Stimulated activated CD4-positive, alpha-beta T cell treated with anti-CD3 and anti-CD28 coated beads, TNF-alpha, amount 100 ng/mL, for 4 hours (primary cell): ENCODE measurements around the gene PDILT.
"Not testable (repeated sequence)": the region's sequence is repeated elsewhere in the genome, so short reads cannot be mapped to it uniquely, and the experiment has no call there.

ENCODE experiments used
- DNase-seq, 3 experiments: peaks; one replicate each; pipeline ENCODE4 v3.0.0-alpha.2; 2020; ENCODE audit warnings: low read depth in 3 of 3

The PDILT gene

DNA sequence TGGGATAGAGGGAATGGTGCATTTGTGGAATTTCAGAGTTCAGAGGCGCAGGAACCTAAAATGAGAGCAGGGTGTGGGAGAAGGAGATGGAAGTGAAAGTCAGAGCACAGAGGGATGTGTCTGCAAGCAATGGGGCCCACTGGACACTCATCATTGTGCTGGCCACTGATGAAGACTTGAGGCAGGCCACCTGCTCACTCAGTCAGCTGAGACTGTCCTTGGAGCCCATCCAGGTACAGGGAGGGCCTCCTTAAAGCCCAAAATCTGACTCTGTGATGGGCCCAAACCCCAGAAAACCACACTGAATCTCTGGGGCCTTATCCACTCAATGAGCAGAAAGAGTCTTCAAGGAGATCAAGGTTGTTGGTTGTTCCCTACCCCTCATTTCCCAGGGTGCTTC, 82.9 kb downstream of the PDILT start:
- DNase-seq = no peak

DNA sequence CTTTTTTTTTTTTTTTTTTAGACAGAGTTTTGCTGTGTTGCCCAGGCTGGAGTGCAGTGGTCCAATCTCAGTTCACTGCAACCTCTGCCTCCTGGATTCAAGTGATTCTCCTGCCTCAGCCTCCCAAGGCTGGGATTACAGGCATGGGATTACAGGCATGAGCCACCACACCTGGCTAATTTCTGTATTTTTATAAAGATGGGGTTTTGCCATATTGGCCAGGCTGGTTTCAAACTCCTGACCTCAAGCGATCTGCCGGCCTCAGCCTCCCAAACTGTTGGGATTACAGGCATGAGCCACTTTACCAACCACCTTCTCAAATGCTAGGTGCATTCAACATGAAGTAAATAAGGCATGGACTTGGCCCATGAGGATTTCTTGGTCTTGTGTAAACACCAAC, 83.5 kb downstream of the PDILT start:
- not testable (repeated sequence) for DNase-seq

DNA sequence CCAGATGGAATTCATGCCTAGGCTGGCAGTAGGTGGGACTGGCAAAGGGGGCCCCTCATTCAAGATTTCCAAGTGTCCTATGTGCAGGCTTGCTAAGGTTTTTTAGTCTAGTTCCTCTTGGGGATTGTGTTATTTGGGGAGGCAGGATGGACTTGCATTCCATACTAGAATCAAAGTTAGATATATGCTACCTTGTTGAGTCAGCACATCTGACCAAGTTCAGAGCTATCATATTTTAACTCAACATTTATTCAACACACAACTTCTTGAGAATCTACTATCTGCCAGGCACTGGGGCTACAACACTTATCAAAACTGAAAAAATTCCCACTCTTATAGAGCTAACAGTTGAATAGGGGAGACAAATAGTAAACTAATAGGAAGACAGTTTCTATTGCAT, 83.9 kb downstream of the PDILT start:
- DNase-seq = no peak

DNA sequence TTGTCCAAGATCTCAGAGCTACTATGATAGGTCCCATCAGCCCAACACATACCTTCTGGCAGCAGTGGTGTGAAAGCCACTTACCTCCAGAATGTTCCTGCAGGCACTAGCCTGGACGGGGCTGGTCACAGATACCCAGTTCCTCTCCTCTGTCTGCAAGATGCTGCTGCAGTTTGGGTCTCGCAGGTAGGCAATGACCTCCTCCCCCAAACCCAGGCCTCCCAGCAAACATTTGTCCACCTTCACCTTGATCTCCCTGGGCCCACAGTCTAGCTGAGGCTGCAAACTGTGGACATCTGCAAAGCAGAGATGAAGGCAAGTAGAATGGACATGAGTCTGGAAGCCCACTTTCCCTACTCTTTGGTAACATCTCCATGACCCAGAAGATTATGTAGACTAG, 84.4 kb downstream of the PDILT start:
- DNase-seq = no peak

DNA sequence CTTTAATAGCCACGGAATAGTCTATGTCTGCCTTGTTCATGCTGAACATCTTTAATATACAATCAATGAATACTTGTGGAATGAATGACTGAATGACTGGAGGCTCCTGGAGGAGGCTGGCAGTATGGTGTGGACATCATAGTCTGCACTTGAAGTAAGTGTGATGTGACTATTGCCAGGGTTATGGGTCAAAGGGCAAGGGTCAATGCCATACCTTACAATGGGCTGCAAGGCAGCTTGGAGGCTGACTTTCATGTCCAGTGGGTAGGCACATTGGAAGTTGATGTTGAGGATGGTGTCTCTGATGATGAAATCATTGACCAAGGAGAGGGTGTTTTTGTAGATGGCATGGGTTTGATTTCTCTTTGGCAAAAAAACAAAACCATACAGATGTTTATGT, 85.1 kb downstream of the PDILT start:
- no peak for DNase-seq

DNA sequence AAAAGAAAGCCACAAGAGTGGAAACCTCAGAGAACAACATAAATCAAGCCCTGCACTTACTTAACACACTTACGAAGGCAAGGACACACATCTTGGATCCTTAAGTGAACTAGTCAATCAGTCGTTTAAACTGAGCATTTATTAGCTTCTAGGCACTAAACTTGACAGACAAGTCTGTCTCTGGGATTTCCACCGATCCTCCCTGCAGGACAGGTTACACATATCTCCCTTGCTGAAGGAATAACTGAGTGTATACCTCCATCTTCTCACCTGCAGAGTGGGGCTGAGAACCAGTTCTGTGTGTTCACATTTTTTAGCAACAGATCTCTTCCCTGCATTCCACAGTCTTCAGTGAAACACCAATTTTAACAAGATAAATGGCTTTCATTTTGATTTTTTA, 86.1 kb downstream of the PDILT start:
- DNase-seq = no peak

DNA sequence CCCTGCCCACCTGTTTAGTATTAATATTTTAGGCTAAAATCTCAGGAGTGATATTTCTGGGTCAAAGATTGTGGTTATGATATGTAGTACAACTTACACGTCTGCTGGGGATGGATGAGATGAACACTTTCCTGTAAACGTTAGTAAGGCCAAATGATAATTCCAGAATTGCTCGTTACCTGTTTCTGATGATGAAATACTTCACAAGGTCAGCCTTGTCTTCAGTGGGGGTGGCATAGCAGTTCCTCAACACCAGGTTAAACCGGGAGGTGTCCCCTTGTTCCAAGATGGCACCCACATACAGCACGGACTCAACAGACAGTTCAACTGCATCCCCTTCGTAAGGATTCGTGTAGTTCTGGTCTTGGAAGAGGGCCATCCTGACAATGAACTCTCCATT, 86.5 kb downstream of the PDILT start:
- no peak for DNase-seq

DNA sequence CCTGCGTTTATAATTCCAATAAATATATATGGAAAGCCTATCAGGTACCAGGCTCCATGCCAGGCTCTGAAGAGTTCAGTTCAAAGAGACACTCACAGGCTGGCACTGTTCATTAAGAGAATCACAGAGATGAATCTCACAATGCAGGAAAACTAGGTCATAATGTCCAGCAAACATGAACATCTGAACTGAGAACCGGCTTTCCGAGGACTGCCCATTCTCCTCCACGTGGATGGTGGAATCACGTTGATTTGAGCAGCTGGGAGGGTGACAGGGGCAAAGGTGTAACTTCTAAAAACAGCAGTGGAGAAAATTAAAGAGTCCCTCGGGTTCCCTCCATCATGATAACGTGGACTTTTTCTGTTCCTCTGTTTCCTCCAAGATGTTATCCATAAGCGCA, 87.4 kb downstream of the PDILT start:
- DNase-seq = no peak

DNA sequence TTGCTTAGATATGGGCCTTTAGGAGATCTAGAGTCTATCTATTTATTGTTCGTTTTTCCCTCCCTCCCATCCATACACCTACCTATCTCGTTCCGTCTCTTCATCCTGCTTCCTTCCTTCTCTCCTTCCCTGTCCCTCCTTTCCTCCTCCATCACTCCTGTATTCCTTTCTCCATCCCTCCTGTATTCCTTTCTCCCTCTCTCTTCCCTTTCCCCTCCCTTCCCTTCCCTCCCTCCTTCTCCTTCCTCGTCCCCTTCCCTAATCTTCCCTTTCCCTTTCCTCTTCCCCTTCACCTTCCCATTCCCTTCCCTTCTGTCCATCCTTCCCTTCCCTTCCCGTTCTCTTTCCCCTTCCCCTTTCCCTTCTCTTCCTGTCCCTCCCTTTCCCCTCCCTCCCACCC, 87.8 kb downstream of the PDILT start:
- DNase-seq = no peak

DNA sequence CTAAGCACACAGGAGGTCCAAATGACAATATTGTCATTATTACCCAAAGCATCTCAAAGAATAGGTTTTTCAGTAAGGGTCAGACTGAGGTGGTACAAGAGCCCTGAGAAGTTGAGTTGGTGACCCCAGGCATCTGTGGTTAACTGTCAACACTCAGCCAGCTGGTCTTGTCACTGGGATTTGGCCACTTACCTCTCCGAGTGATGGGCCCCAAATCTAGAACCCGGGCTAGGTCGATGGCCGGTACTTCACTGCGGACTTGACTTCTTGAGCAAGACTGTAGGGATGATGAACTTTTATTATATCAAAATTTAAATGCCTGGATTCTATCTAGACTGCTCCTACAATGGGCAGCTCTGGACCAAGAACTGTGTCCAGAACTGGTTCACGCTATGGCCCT, 88.8 kb downstream of the PDILT start:
- DNase-seq = no peak

DNA sequence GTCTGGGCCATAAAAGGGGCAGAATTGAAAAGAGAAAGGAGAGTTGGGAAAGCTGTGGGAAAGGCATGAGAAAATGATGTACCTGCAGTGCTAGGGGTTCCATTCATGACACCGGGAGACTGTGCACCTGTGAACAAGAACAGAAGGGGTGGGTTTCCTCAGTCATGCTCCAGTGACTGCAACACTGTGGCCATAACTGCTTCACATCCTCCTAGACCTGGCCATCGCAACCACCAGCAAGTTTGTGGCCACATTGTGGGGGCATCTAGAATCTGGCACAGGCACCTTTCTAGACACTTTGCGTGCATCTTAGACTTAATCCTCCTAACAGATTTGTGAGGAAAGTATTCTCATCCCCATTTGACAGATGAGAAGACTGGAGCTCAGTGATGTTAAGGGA, 90.0 kb downstream of the PDILT start:
- DNase-seq = no peak

DNA sequence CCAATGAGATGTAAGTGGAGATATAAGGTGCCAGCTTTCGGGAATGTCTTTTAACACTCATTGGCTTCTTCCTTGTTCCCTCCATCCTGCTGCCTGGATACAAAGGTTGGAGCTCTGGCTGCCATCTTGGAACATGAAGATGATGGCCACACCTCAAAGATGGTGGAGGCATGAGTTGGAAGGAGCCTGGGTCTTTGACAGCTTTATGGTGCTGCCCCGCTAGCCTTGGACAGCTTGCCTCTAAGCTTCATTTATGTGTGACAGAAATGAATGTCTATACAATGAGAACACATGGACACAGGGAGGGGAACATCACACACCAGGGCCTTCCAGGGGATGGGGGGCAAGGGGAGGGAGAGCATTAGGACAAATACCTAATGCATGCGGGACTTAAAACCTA, 90.8 kb downstream of the PDILT start:
- no peak for DNase-seq

DNA sequence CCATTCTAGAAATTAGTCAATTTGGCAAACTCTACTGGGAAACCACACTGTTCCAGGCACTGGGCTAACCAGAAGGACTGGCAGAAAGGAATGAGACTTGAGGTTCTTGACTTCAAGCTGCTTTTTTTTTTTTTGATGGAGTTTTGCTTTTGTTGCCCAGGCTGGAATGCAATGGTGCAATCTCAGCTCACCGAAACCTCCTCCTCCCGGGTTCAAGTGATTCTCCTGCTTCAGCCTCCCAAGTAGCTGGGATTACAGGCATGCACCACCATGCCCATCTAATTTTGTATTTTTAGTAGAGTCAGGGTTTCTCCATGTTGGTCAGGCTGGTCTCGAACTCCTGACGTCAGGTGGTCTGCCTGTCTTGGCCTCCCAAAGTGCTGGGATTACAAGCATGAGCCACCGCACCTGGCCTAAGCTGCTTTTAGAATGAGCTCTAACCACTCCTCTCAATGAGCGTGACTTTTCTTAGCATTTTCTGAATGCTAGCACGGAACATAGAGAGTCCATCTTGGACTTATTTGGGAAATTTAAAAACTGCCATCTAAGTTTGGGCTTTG, 91.9 kb downstream of the PDILT start:
- DNase-seq = not testable (repeated sequence)

DNA sequence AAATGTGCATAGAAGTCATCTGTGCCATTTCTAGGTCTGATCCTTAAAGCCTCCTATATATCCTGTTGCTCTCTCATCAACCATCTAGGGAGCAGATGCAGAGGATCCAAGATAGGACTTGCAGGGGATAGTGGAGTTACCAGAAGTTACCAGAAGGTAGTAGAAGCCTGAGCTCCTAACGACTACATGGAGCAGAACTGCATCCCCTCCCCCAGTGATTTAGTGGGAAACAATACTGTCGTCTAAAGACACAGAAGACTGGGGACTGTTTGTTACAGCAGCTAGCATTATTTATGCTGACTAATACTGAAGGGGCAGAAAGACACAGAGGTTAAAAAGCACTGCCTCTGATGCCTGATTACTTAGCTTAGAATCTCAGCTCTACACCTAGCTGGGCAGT, 93.0 kb downstream of the PDILT start:
- no peak for DNase-seq

DNA sequence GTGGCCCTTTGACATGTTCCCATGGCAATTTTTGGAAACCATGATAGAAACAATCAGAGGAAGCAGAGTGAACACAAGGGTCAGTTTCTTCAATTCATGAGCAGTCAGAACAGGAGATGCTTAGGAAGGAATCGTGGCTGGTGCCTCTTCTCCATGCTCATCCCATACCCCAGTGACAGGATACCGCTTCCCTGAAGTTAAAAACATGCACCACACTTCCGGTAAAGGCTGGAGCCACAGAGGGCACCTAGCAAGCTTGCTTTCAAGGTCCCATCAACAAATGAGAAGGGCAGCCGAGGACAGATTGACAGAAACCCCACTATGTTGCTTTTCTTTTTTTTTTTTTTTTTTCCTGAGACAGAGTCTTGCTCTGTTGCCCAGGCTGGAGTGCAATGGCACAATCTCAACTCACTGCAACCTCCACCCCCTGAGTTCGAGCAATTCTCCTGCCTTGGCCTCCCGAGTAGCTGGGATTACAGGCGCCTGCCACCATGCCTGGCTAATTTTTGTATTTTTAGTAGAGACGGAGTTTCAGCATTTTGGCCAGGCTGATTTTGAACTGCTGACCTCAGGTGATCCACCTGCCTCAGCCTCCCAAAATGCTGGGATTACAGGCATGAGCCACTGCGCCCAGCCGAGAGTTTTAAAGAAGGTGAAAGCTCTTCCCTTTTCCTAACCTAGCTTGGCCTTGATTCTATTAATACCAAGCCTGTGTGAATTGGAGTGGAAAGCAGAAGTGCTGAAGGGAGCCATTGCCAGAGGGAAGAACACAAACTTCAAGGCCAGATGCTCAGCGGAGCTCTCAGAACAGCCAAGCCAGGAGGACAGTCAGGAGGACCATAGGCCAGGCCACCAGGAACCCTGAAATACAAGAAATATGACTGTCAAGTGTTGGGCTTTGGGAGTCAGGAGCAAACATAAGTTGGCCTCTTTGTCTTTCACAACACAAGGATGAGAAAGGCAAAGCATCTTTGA, 93.8 kb downstream of the PDILT start:
- no peak for DNase-seq

DNA sequence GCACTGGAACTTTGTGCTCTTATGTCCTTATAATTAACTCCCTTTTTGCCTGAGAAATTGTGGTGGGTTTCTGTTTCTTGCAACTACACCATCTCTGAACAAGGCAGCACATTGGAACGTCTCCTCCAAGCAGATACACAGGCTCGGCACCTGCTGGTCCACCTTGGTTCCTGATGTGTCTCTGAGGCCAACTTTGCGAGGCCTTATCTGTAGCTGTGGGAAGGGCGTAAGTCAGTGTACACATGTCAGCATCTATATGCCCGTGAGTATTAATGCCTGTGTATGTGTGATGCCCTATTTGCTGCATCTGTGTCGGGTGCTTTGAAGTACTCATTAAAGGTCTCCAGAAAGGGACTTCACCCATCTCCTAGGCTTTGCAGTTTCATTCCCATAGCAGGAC, 94.8 kb downstream of the PDILT start:
- DNase-seq = no peak
